22Rv1 (cell line): ENCODE data around the gene ABCC4.
"Not testable (repeated sequence)": the region's sequence is repeated elsewhere in the genome, so short reads cannot be mapped to it uniquely, and the experiment has no call there.

Source experiments
- H3K27ac ChIP-seq: fragments of 450-650 bp; 2 replicates; pipeline ENCODE4 v1.5.1; 2017
- ZFX ChIP-seq: fragments of 450-650 bp; IDR thresholded peaks from 2 replicates; pipeline ENCODE4 v1.6.1; 2017; ENCODE audit warnings: antibody characterized with exemption, borderline replicate concordance
- TF ChIP-seq, protein P1 (sequence below): fragments of 450-650 bp; IDR thresholded peaks from 2 replicates; pipeline ENCODE4 v1.5.1; 2017; ENCODE audit warnings: mild to moderate bottlenecking

Gene ABCC4

DNA sequence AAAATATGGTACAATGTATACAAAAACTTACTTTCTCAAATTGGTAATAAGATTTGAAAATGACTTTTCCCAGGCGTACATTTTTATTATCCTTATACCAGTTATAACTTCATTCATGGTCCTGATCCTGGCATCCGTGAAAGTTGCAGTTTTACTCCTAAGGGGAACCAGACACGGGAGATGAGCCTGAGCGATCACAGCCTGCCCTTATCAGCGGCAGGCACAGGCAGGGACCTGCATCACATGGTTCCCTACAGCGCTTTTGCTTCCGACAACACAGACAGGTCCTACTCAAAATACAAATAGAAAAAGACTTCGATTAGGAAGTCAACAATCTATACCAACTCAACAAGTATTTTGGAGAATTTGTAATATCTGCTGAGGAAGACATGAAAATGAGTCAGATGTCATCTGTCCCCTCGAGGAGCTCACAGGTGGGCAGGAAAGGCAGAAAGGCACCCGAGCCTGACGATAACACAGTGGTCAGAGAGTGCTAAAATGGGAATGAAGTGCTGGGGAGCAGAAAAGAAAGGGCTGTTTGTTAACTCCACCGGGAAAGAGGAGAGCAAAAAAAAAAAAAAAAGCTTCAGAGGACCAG lies 93.4 kb downstream of the ABCC4 start:
- no peak for TF ChIP-seq ZFX
- H3K27ac ChIP-seq, result no peak overlapping the region

DNA sequence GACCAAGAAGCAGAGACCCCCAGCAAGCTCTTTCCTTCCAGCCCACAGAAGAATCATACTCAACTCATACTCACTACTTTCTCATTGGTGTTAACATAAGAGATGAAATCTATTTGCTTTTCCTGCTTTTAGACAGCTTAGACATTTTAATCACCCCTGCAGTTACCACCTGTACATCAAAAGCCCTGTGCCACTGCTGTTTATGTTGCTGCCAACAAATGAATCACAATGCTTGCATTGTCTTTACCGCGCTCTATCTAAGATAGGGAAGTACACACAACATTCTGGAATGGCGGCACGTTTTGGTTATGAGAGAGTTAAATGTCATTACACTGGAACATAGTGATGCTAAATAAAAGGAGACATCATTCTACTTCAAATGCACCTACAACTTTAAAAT lies 95.1 kb downstream of the ABCC4 start:
- H3K27ac ChIP-seq, result no peak overlapping the region
- TF ChIP-seq, protein P1, sequence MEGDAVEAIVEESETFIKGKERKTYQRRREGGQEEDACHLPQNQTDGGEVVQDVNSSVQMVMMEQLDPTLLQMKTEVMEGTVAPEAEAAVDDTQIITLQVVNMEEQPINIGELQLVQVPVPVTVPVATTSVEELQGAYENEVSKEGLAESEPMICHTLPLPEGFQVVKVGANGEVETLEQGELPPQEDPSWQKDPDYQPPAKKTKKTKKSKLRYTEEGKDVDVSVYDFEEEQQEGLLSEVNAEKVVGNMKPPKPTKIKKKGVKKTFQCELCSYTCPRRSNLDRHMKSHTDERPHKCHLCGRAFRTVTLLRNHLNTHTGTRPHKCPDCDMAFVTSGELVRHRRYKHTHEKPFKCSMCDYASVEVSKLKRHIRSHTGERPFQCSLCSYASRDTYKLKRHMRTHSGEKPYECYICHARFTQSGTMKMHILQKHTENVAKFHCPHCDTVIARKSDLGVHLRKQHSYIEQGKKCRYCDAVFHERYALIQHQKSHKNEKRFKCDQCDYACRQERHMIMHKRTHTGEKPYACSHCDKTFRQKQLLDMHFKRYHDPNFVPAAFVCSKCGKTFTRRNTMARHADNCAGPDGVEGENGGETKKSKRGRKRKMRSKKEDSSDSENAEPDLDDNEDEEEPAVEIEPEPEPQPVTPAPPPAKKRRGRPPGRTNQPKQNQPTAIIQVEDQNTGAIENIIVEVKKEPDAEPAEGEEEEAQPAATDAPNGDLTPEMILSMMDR, result no peak
- TF ChIP-seq ZFX, result no peak

DNA sequence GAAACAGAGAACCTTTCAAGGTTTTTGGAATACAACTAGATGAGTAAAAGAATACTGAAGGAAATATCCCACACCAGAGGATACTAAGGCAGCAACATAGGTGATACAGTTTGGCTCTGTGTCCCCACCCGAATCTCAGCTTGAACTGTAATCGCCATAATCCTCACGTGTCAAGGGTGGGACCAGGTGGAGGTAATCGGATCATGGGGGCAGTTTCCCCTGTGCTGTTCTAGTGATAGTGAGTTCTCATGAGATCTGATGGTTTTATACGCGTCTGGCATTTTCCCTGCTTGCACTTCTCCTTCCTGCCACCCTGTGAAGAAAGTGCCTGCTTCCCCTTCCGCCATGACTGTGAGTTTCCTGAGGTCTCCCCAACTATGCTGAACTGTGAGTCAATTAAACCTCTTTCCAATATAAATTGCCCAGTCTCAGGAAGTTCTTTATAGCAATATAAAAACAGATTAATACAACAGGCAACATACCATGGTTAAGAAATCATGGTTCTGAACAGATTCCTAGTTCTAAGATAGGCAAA lies 97.0 kb downstream of the ABCC4 start:
- no peak for TF ChIP-seq ZFX
- TF ChIP-seq, protein P1, result no peak
- no peak overlapping the region for H3K27ac ChIP-seq

DNA sequence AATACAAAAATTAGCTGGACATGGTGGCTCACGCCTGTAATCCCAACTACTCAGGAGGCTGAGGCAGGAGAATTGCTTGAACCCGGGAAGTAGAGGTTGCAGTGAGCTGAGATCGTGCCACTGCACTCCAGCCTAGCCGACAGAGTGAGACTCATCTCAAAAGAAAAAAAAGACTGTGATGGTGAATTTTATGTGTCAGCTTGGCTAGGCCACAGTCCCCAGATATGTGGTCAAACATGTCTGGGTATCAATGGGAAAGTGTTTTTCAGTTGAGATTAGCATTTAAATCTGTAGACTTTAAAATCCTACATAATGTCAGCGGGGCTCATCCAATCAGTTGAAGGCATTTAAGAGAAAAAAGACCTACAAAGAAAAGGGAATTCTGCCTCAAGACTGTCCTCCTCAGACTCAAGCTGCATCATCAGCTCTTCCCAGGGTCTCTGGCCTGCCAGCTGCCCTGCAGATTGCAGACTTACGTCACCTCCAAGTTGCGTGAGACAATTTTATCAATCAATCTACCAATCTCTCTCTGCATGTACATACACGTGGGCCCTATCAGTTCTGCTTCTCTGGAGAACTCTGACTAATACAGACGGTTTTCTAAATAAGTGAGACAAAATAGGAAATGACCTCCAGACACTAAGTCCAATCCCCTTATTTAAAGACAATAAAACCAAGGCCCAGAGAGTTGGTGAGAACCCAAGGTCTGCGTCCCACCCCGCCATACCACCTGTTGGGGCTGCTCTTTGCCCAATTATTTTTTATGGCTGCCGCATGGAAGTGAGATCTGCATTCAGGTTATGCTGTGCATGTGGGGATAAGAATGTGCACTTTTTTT lies 99.2 kb downstream of the ABCC4 start:
- TF ChIP-seq, protein P1, result no peak
- no peak for TF ChIP-seq ZFX
- no peak overlapping the region for H3K27ac ChIP-seq

DNA sequence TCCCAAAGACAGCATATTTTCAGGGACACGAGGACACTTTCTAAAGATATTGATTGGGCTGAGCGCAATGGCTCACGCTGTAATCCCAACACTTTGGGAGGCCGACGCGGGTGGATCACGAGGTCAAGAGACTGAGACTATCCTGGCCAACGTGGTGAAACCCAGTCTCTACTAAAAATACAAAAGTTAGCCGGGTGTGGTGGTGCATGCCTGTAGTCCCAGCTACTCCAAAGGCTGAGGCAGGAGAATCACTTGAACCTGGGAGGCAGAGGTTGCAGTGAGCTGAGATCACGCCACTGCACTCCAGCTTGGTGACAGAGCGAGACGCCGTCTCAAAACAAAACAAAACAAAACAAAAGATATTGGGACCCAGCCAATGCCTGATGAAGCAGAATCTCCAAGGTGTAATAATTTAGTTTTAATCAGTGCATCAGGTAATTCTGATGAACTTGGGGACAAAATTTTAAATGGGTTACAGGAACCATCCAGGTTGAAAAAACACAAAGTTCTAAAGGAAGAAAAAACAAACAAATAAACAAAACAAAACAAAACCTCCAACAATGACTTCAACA lies 100.8 kb downstream of the ABCC4 start:
- not testable (repeated sequence) for H3K27ac ChIP-seq

DNA sequence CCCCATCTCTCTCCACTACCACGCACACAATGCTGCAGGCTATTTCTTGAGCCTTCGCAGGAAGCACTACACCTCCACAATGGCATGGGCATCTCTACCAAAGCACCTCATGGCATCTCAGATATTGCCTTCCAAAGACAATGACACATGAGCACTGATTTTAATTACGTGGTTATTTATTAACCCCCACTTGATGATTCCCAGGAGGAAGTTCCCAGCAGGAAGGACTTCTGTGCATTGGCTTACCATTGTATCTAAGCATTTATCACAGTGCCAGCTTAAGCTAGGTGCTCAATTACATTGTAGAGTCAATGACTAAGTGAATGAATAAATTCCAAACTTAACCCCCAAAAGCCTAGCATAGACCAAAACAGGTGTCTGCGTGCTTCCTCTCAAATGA lies 101.4 kb downstream of the ABCC4 start:
- TF ChIP-seq, protein P1, result no peak
- TF ChIP-seq ZFX, result no peak
- no peak overlapping the region for H3K27ac ChIP-seq

DNA sequence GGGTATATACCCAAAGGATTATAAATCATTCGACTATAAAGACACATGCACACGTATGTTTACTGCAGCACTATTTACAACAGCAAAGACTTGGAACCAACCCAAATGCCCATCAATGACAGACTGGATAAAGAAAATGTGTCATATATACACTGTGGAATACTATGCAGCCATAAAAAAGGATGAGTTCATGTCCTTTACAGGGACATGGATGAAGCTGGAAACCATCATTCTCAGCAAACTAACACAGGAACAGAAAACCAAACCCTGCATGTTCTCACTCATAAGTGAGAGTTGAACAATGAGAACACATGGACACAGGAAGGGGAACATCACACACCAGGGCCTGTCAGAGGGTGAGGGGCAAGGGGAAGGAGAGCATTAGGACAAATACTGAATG lies 102.6 kb downstream of the ABCC4 start:
- H3K27ac ChIP-seq, result not testable (repeated sequence)

DNA sequence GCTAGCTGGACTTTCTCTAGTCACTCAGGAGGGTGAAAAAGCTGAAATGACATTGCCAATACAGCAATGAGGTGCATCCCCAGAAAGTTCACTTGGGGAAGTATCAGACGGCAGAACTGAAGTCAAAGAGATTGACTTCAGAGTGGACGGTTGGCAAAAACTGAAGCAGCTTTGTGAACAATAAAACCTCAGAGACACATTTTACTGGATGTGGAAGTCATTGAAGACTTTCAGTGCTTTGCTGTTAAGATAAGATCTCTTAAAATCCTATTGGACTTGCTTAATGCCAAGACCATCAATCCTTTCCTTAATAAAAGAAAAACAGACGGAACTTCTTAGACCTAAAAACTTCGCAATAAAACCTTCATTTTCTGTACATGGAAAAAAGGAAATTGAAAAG lies 103.7 kb downstream of the ABCC4 start:
- TF ChIP-seq, protein P1, result no peak
- no peak for TF ChIP-seq ZFX
- H3K27ac ChIP-seq, result no peak overlapping the region
